ENCODE data around the gene PGM2L1. TPM values are rescaled to one million over a fixed set of nuclear protein-coding genes. Genes with fewer than 3 reads are reported as not detected.
"Not testable (repeated sequence)": the region's sequence is repeated elsewhere in the genome, so short reads cannot be mapped to it uniquely, and the experiment has no call there.

The PGM2L1 gene
- total RNA-seq, 1 experiment from 2014 or later = 13.4 TPM

GRCh38 chr11:74333193-74333592 is 65.0 kb downstream of the PGM2L1 start:
- DNase-seq = no peak
- Histone ChIP-seq H3K36me3 (replicated peaks; ENCODE audit: control insufficient read depth, insufficient read depth, low read length) (peaks cover 1% of the 10 kb centered on the region; the same call in 1 of the 2 replicates), H3K27me3 (ENCODE audit: control insufficient read depth, insufficient read depth, low read length) (no peaks in the 10 kb centered on the region), H3K4me3 (ENCODE audit: insufficient read depth, low read depth, low read length) (no peak overlapping the region)

GRCh38 chr11:74332291-74332690 is 65.9 kb downstream of the PGM2L1 start:
- DNase-seq = no peak
- peaks cover 1% of the 10 kb centered on the region; the same call in 1 of the 2 replicates for H3K36me3 ChIP-seq (replicated peaks; ENCODE audit: control insufficient read depth, insufficient read depth, low read length)
- H3K4me3 ChIP-seq (ENCODE audit: insufficient read depth, low read depth, low read length) = no peak overlapping the region
- H3K27me3 ChIP-seq (ENCODE audit: control insufficient read depth, insufficient read depth, low read length) = no peaks in the 10 kb centered on the region

- not testable (repeated sequence) for H3K4me3 ChIP-seq (ENCODE audit: insufficient read depth, low read depth, low read length); H3K36me3 ChIP-seq (replicated peaks; ENCODE audit: control insufficient read depth, insufficient read depth, low read length); H3K27me3 ChIP-seq (ENCODE audit: control insufficient read depth, insufficient read depth, low read length); DNase-seq
Measured at GRCh38 chr11:74331000-74331399, 67.2 kb downstream of the PGM2L1 start.

- H3K4me3 ChIP-seq (ENCODE audit: insufficient read depth, low read depth, low read length) = no peak overlapping the region
Measured at GRCh38 chr11:74330075-74330858, 68.0 kb downstream of the PGM2L1 start.

GRCh38 chr11:74327076-74327475 is 71.2 kb downstream of the PGM2L1 start:
- Histone ChIP-seq H3K36me3 (replicated peaks; ENCODE audit: control insufficient read depth, insufficient read depth, low read length) (no peaks in the 10 kb centered on the region), H3K27me3 (ENCODE audit: control insufficient read depth, insufficient read depth, low read length) (no peaks in the 10 kb centered on the region), H3K4me3 (ENCODE audit: insufficient read depth, low read depth, low read length) (no peak overlapping the region)
- DNase-seq = no peak

More at GRCh38 chr11:74330075-74330858, 68.0 kb downstream of the PGM2L1 start:
- Histone ChIP-seq H3K27me3 (ENCODE audit: control insufficient read depth, insufficient read depth, low read length) (no peaks in the 10 kb centered on the region), H3K36me3 (replicated peaks; ENCODE audit: control insufficient read depth, insufficient read depth, low read length) (no peaks in the 10 kb centered on the region)
- no peak for DNase-seq

GRCh38 chr11:74326665-74327064 is 71.6 kb downstream of the PGM2L1 start:
- no peak for DNase-seq
- Histone ChIP-seq H3K4me3 (ENCODE audit: insufficient read depth, low read depth, low read length) (no peak overlapping the region), H3K27me3 (ENCODE audit: control insufficient read depth, insufficient read depth, low read length) (no peaks in the 10 kb centered on the region), H3K36me3 (replicated peaks; ENCODE audit: control insufficient read depth, insufficient read depth, low read length) (no peaks in the 10 kb centered on the region)

- Histone ChIP-seq H3K36me3 (replicated peaks; ENCODE audit: control insufficient read depth, insufficient read depth, low read length) (no peaks in the 10 kb centered on the region), H3K27me3 (ENCODE audit: control insufficient read depth, insufficient read depth, low read length) (no peaks in the 10 kb centered on the region), H3K4me3 (ENCODE audit: insufficient read depth, low read depth, low read length) (no peak overlapping the region)
- no peak for DNase-seq
Measured at GRCh38 chr11:74325649-74326645, 72.3 kb downstream of the PGM2L1 start.

- no peaks in the 10 kb centered on the region for H3K27me3 ChIP-seq (ENCODE audit: control insufficient read depth, insufficient read depth, low read length)
- no peak for DNase-seq
- no peak overlapping the region for H3K4me3 ChIP-seq (ENCODE audit: insufficient read depth, low read depth, low read length)
- H3K36me3 ChIP-seq (replicated peaks; ENCODE audit: control insufficient read depth, insufficient read depth, low read length) = no peaks in the 10 kb centered on the region
Measured at GRCh38 chr11:74322667-74323066, 75.6 kb downstream of the PGM2L1 start.

GRCh38 chr11:74321487-74322188 is 76.6 kb downstream of the PGM2L1 start:
- H3K27me3 ChIP-seq (ENCODE audit: control insufficient read depth, insufficient read depth, low read length) = no peaks in the 10 kb centered on the region
- H3K36me3 ChIP-seq (replicated peaks; ENCODE audit: control insufficient read depth, insufficient read depth, low read length) = no peaks in the 10 kb centered on the region
- peak; percentile 49 for DNase-seq
- no peak overlapping the region for H3K4me3 ChIP-seq (ENCODE audit: insufficient read depth, low read depth, low read length)

GRCh38 chr11:74320538-74320937 is 77.7 kb downstream of the PGM2L1 start:
- no peak overlapping the region for H3K4me3 ChIP-seq (ENCODE audit: insufficient read depth, low read depth, low read length)
- H3K36me3 ChIP-seq (replicated peaks; ENCODE audit: control insufficient read depth, insufficient read depth, low read length) = no peaks in the 10 kb centered on the region
- DNase-seq = no peak

GRCh38 chr11:74319139-74319816 is 79.0 kb downstream of the PGM2L1 start:
- no peaks in the 10 kb centered on the region for H3K36me3 ChIP-seq (replicated peaks; ENCODE audit: control insufficient read depth, insufficient read depth, low read length)
- no peak overlapping the region for H3K4me3 ChIP-seq (ENCODE audit: insufficient read depth, low read depth, low read length)
- no peak for DNase-seq
- H3K27me3 ChIP-seq (ENCODE audit: control insufficient read depth, insufficient read depth, low read length) = no peaks in the 10 kb centered on the region

More at GRCh38 chr11:74320538-74320937, 77.7 kb downstream of the PGM2L1 start:
- H3K27me3 ChIP-seq (ENCODE audit: control insufficient read depth, insufficient read depth, low read length) = no peaks in the 10 kb centered on the region

GRCh38 chr11:74318241-74318932 is 79.8 kb downstream of the PGM2L1 start:
- no peaks in the 10 kb centered on the region for H3K36me3 ChIP-seq (replicated peaks; ENCODE audit: control insufficient read depth, insufficient read depth, low read length)
- no peak overlapping the region for H3K4me3 ChIP-seq (ENCODE audit: insufficient read depth, low read depth, low read length)
- no peak for DNase-seq
- H3K27me3 ChIP-seq (ENCODE audit: control insufficient read depth, insufficient read depth, low read length) = peaks cover 1% of the 10 kb centered on the region; the same call in 1 of the 2 replicates

- Histone ChIP-seq H3K4me3 (ENCODE audit: insufficient read depth, low read depth, low read length) (no peak overlapping the region), H3K36me3 (replicated peaks; ENCODE audit: control insufficient read depth, insufficient read depth, low read length) (no peaks in the 10 kb centered on the region), H3K27me3 (ENCODE audit: control insufficient read depth, insufficient read depth, low read length) (peaks cover 8% of the 10 kb centered on the region)
- DNase-seq = no peak
Measured at GRCh38 chr11:74316772-74317505, 81.3 kb downstream of the PGM2L1 start.

Data from H7 (cell line).